ENCODE data around the gene GALK1. TPM values are rescaled to one million over a fixed set of nuclear protein-coding genes. Genes with fewer than 3 reads are reported as not detected.
"Not testable (repeated sequence)": the region's sequence is repeated elsewhere in the genome, so short reads cannot be mapped to it uniquely, and the experiment has no call there.

GALK1 gene
- total RNA-seq, 1 experiment from 2014 or later, result 43.4 TPM

- Histone ChIP-seq H3K36me3 (replicated peaks; ENCODE audit: control insufficient read depth, insufficient read depth, low read length) (peaks cover 6% of the 10 kb centered on the region), H3K27me3 (ENCODE audit: control insufficient read depth, insufficient read depth, low read length) (no peaks in the 10 kb centered on the region), H3K4me3 (ENCODE audit: insufficient read depth, low read depth, low read length) (no peak overlapping the region)
- DNase-seq, result no peak
These were observed 34.4 kb upstream of the GALK1 start for GRCh38 chr17:75799402-75799801.

GRCh38 chr17:75795820-75796607 lies 31.0 kb upstream of the GALK1 start:
- Histone ChIP-seq H3K4me3 (ENCODE audit: insufficient read depth, low read depth, low read length) (no peak overlapping the region), H3K36me3 (replicated peaks; ENCODE audit: control insufficient read depth, insufficient read depth, low read length) (peaks cover 9% of the 10 kb centered on the region), H3K27me3 (ENCODE audit: control insufficient read depth, insufficient read depth, low read length) (no peaks in the 10 kb centered on the region)
- DNase-seq, result no peak

DNA sequence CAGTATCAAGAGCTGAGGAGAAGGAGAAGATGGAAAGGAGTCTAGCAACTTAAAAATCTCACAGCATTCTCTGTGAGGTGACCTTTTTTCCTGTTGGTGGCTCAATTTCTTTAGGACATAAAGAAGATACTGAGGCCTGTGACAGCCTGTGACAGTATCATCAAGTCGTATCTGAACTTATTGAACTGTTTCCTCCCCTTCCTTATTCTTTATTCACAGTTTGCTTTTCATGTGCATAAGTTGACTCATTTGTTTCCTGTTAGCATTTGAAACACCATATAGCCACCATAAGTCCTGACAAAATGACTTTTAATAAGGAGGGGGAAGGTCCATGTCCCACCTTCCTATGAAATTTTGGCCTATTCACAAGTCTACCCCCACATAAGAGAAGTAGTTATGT lies 28.5 kb upstream of the GALK1 start:
- Histone ChIP-seq H3K27me3 (ENCODE audit: control insufficient read depth, insufficient read depth, low read length) (no peaks in the 10 kb centered on the region), H3K36me3 (replicated peaks; ENCODE audit: control insufficient read depth, insufficient read depth, low read length) (peaks cover 7% of the 10 kb centered on the region), H3K4me3 (ENCODE audit: insufficient read depth, low read depth, low read length) (no peak overlapping the region)
- DNase-seq, result no peak

DNA sequence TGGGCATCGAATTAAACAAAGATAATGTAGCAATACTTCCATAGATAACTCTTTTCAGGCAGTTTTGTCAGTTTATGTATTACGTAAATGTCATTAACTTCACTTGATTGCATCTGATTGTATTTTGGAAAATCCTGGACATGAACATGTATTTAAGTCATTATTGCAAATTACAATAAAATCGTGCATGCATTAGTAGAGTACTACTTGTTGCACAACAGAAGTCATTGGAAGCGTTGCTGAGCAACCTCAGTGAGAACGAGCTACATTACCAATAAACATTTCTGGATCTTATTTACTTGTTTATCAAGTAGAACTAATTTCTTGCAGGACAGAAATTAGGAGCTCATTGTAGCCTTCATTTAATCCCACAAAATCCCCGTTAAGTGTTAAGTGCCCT lies 26.3 kb upstream of the GALK1 start:
- no peak for DNase-seq
- H3K27me3 ChIP-seq (ENCODE audit: control insufficient read depth, insufficient read depth, low read length), result no peaks in the 10 kb centered on the region
- H3K36me3 ChIP-seq (replicated peaks; ENCODE audit: control insufficient read depth, insufficient read depth, low read length), result peaks cover 4% of the 10 kb centered on the region
- no peak overlapping the region for H3K4me3 ChIP-seq (ENCODE audit: insufficient read depth, low read depth, low read length)

GRCh38 chr17:75785016-75785890 lies 20.3 kb upstream of the GALK1 start:
- DNase-seq, result peak; percentile 94
- Histone ChIP-seq H3K4me3 (ENCODE audit: insufficient read depth, low read depth, low read length) (peak overlapping the region; percentile 52), H3K36me3 (replicated peaks; ENCODE audit: control insufficient read depth, insufficient read depth, low read length) (no peaks in the 10 kb centered on the region), H3K27me3 (ENCODE audit: control insufficient read depth, insufficient read depth, low read length) (no peaks in the 10 kb centered on the region)

DNA sequence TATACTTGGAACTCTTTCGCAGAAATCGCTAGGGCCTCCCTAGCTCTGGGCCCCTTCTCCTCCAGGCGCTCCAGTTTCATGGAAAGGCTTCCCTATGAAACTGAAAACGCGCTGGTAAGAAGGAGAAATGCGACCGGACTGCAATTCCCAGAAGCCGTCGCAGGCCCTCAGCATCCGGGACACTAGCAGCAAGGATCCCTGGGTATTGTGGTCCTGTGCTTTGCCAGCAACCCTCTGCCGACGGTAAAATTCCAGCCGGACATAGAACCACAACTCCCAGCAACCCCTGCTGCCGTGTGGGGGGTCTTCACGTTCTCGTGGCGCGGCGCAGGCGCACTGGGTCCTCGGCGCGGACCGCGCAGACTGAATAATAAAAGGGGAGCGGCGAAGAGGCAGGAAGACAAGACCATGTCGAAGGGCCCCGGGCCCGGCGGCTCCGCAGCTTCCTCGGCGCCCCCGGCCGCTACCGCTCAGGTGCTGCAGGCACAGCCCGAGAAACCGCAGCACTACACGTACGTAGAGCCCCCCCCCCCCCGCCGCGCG lies 19.6 kb upstream of the GALK1 start, which contains the start of gene UNK:
Gene UNK (plus strand): TSS at position 334 of the 543 bp plus-strand sequence. CDS start 75 bp downstream, at position 409.
- DNase-seq, result peak; percentile 98
- Histone ChIP-seq H3K36me3 (replicated peaks; ENCODE audit: control insufficient read depth, insufficient read depth, low read length) (no peaks in the 10 kb centered on the region), H3K27me3 (ENCODE audit: control insufficient read depth, insufficient read depth, low read length) (no peaks in the 10 kb centered on the region), H3K4me3 (ENCODE audit: insufficient read depth, low read depth, low read length) (peak within 1 kb of the TSS; percentile 52)

GRCh38 chr17:75783803-75784472 lies 18.9 kb upstream of the GALK1 start:
- DNase-seq, result no peak

DNA sequence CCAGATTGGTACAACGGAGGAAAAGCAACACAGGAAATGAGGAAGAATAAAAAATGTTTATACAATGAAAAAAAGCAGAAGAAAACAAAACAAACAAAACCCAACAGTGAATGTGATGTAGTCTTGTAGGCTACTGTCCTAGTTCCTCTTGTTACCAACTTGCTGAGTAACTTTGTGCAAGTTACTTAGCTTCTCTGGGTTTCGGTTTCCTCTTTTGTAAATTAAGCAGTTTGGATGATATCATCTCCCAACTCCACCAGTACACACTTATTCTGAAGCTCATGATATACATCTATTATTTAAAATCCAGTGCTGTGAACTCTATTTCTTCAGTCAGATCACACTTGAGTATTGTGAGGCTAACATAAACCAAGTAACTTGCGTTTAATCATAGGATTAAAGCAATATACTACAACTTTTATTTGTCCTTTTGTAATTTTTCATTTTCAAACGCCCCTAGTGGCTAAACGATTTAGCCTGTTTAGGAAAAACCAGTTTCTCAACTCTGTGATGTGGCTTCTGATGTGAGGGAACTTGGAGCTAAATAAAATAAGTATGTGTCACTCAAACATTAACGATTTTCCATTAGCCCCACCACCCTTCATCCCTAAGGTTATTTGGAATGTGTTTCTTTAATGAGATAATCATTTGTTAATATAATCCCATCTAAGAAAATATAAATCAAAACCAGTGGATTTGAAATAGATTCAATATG lies 18.2 kb upstream of the GALK1 start:
- Histone ChIP-seq H3K36me3 (replicated peaks; ENCODE audit: control insufficient read depth, insufficient read depth, low read length) (peaks cover 1% of the 10 kb centered on the region), H3K4me3 (ENCODE audit: insufficient read depth, low read depth, low read length) (no peak overlapping the region), H3K27me3 (ENCODE audit: control insufficient read depth, insufficient read depth, low read length) (no peaks in the 10 kb centered on the region)
- no peak for DNase-seq

More at GRCh38 chr17:75783803-75784472, 18.9 kb upstream of the GALK1 start:
- Histone ChIP-seq H3K36me3 (replicated peaks; ENCODE audit: control insufficient read depth, insufficient read depth, low read length) (no peaks in the 10 kb centered on the region), H3K27me3 (ENCODE audit: control insufficient read depth, insufficient read depth, low read length) (no peaks in the 10 kb centered on the region), H3K4me3 (ENCODE audit: insufficient read depth, low read depth, low read length) (peak overlapping the region; percentile 35)

DNA sequence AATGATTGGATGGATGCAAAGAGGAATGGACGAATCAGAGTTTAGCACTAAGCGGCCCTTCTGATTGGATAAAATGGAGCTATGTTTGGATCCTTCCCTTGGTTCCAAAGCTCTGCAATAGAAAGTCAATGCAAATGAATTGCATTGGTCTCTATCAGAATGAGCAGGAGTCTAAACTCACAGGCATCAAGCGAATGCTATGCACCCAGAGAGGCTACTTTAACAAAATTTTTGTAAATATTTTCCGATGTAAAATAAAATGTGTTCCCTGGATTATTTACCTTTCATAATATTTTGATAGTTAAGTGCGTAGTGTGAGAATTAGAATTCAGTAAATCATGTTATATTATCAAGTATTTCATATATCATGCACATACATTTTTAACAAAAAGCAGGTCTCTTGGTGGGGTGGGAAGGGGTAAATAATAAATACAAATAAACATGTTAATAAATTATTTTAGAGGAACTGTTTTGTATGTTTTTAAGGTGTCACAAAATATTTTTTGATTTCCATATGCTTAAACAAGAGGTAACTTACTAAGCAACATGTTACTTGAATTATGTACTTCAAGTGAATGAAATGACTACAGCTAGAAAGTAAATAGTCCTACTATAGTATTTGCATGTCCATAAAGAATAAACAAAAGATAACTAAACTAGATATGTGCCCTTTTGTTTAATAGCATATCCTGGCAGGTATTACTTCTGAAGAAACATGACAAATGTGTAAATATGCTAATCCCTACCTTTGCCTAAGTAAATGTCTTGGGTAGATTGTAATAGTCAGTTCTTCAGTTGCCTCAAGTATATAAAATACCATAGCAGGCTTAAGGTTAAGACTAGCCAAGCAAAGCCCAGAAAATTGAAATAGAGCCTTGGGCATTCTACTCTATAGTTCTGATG lies 15.2 kb upstream of the GALK1 start:
- no peak for DNase-seq
- Histone ChIP-seq H3K36me3 (replicated peaks; ENCODE audit: control insufficient read depth, insufficient read depth, low read length) (peaks cover 4% of the 10 kb centered on the region), H3K4me3 (ENCODE audit: insufficient read depth, low read depth, low read length) (no peak overlapping the region), H3K27me3 (ENCODE audit: control insufficient read depth, insufficient read depth, low read length) (no peaks in the 10 kb centered on the region)

- H3K4me3 ChIP-seq (ENCODE audit: insufficient read depth, low read depth, low read length), result peak overlapping the region; percentile 99
- peak; percentile 97 for DNase-seq
- H3K27me3 ChIP-seq (ENCODE audit: control insufficient read depth, insufficient read depth, low read length), result no peaks in the 10 kb centered on the region
- H3K36me3 ChIP-seq (replicated peaks; ENCODE audit: control insufficient read depth, insufficient read depth, low read length), result peaks cover 4% of the 10 kb centered on the region
These were observed 14.4 kb upstream of the GALK1 start for GRCh38 chr17:75779250-75779986.

GRCh38 chr17:75778861-75779249 lies 13.9 kb upstream of the GALK1 start:
- peak; percentile 84 for DNase-seq

DNA sequence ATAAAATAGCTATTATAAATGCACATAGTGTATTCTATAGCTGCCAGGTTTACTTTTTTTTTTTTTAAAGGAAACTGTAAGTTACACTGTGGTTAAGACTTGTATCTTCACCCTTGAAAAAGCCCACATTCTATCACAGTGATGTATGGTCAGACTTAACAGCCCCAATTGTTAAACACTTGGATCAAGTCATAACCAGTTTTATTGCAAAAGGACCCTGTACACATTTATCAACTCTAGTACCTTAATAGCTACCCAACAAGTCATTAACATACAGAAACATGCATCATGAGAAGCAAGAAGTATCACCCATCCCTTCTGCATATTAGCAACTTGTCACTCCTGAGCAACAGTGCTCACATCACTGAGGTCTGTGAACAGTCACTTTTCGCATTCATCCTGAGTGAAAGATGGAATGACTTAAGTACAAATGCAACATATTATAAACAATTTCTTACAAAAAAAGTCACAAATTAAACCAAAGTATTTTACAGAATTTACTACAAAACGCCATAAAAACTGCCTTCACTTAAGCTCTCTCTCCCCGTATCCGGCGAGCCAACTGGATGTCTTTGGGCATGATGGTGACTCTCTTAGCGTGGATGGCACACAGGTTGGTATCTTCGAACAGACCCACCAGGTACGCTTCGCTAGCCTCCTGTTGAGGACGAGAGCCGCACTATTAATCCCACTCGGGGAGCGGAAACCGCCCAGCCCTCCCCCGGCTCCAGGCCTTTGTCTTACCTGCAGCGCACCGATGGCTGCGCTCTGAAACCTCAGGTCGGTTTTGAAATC lies 13.3 kb upstream of the GALK1 start:
- DNase-seq, result peak; percentile 44
- H3K36me3 ChIP-seq (replicated peaks; ENCODE audit: control insufficient read depth, insufficient read depth, low read length); H3K27me3 ChIP-seq (ENCODE audit: control insufficient read depth, insufficient read depth, low read length): not testable (repeated sequence)
- peak overlapping the region; percentile 99 for H3K4me3 ChIP-seq (ENCODE audit: insufficient read depth, low read depth, low read length)

More at GRCh38 chr17:75778861-75779249, 13.9 kb upstream of the GALK1 start:
- Histone ChIP-seq H3K27me3 (ENCODE audit: control insufficient read depth, insufficient read depth, low read length) (no peaks in the 10 kb centered on the region), H3K36me3 (replicated peaks; ENCODE audit: control insufficient read depth, insufficient read depth, low read length) (peaks cover 4% of the 10 kb centered on the region), H3K4me3 (ENCODE audit: insufficient read depth, low read depth, low read length) (peak overlapping the region; percentile 99)

Measured in H7 (cell line).